ENCODE measurements around the gene GSTO2.

The GSTO2 gene

GRCh38 chr10:104331208-104331838, 62.3 kb downstream of the GSTO2 start (continued):
- TF ChIP-seq, protein P1, sequence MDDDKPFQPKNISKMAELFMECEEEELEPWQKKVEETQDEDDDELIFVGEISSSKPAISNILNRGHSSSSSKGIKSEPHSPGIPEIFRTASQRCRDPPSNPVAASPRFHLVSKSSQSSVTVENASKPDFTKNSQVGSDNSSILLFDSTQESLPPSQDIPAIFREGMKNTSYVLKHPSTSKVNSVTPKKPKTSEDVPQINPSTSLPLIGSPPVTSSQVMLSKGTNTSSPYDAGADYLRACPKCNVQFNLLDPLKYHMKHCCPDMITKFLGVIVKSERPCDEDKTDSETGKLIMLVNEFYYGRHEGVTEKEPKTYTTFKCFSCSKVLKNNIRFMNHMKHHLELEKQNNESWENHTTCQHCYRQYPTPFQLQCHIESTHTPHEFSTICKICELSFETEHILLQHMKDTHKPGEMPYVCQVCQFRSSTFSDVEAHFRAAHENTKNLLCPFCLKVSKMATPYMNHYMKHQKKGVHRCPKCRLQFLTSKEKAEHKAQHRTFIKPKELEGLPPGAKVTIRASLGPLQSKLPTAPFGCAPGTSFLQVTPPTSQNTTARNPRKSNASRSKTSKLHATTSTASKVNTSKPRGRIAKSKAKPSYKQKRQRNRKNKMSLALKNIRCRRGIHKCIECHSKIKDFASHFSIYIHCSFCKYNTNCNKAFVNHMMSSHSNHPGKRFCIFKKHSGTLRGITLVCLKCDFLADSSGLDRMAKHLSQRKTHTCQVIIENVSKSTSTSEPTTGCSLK (tag by site-specific recombination; IDR thresholded peaks at IDR 0.05), result no peak
- TF ChIP-seq ZNF660 (tag by site-specific recombination; IDR thresholded peaks at IDR 0.05), result peak; percentile 98
- TF ChIP-seq TRIM28 (IDR thresholded peaks at IDR 0.05; ENCODE audit: borderline replicate concordance, low read length), result peak; percentile 92; the same call in 1 of the 2 replicates
- TF ChIP-seq ZNF548 (tag by site-specific recombination; IDR thresholded peaks at IDR 0.05), result no peak
- TF ChIP-seq ZNF37A (tag by site-specific recombination; IDR thresholded peaks at IDR 0.05), result no peak
- no peak for TF ChIP-seq ZNF785 (tag by site-specific recombination; IDR thresholded peaks at IDR 0.05)
- TF ChIP-seq ZNF146 (tag by site-specific recombination; IDR thresholded peaks at IDR 0.05), result no peak; the same call in none of the 2 replicates
- 0 out of 2 replicates have a peak, but pooled peaks have one; percentile 53 for TF ChIP-seq ZBTB1 (tag by site-specific recombination; IDR thresholded peaks at IDR 0.05)
- TF ChIP-seq ZNF223 (tag by site-specific recombination; IDR thresholded peaks at IDR 0.05), result no peak
- TF ChIP-seq ZNF2 (tag by site-specific recombination; IDR thresholded peaks at IDR 0.05), result peak; percentile 67
- no peak for TF ChIP-seq ZNF791 (tag by site-specific recombination; IDR thresholded peaks at IDR 0.05)
- no peak for TF ChIP-seq ZSCAN5A (tag by site-specific recombination; IDR thresholded peaks at IDR 0.05)
- no peak for TF ChIP-seq ZNF621 (tag by site-specific recombination; IDR thresholded peaks at IDR 0.05)
- TF ChIP-seq ZNF843 (tag by site-specific recombination; IDR thresholded peaks at IDR 0.05), result peak; percentile 84
- 0 out of 2 replicates have a peak, but pooled peaks have one; percentile 17 for TF ChIP-seq ZNF837 (tag by site-specific recombination; IDR thresholded peaks at IDR 0.05)
- peak; percentile 80 for TF ChIP-seq ZNF692 (tag by site-specific recombination; IDR thresholded peaks at IDR 0.05)
- TF ChIP-seq INSM2 (tag by site-specific recombination; IDR thresholded peaks at IDR 0.05), result peak; percentile 72
- 0 out of 2 replicates have a peak, but pooled peaks have one; percentile 38 for TF ChIP-seq KLF8 (tag by site-specific recombination; IDR thresholded peaks at IDR 0.05)
- TF ChIP-seq ZSCAN16 (tag by site-specific recombination; IDR thresholded peaks at IDR 0.05), result 0 out of 2 replicates have a peak, but pooled peaks have one; percentile 15
- TF ChIP-seq FEZF1 (tag by site-specific recombination; IDR thresholded peaks at IDR 0.05), result peak; percentile 99
- TF ChIP-seq, protein P2, sequence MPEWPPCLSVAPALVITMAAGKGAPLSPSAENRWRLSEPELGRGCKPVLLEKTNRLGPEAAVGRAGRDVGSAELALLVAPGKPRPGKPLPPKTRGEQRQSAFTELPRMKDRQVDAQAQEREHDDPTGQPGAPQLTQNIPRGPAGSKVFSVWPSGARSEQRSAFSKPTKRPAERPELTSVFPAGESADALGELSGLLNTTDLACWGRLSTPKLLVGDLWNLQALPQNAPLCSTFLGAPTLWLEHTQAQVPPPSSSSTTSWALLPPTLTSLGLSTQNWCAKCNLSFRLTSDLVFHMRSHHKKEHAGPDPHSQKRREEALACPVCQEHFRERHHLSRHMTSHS (tag by site-specific recombination; IDR thresholded peaks at IDR 0.05), result no peak
- peak; percentile 93 for TF ChIP-seq ZNF24 (tag by site-specific recombination; IDR thresholded peaks at IDR 0.05)
- peak; percentile 77 for TF ChIP-seq ZBTB8A (tag by site-specific recombination; IDR thresholded peaks at IDR 0.05)
- peak; percentile 100 for TF ChIP-seq ZNF600 (tag by site-specific recombination; IDR thresholded peaks at IDR 0.05)
- TF ChIP-seq ZNF10 (tag by site-specific recombination; IDR thresholded peaks at IDR 0.05), result peak; percentile 83
- TF ChIP-seq, protein P3, sequence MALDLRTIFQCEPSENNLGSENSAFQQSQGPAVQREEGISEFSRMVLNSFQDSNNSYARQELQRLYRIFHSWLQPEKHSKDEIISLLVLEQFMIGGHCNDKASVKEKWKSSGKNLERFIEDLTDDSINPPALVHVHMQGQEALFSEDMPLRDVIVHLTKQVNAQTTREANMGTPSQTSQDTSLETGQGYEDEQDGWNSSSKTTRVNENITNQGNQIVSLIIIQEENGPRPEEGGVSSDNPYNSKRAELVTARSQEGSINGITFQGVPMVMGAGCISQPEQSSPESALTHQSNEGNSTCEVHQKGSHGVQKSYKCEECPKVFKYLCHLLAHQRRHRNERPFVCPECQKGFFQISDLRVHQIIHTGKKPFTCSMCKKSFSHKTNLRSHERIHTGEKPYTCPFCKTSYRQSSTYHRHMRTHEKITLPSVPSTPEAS (tag by site-specific recombination; IDR thresholded peaks at IDR 0.05), result no peak
- 0 out of 2 replicates have a peak, but pooled peaks have one; percentile 54 for TF ChIP-seq ZNF558 (tag by site-specific recombination; IDR thresholded peaks at IDR 0.05)
- TF ChIP-seq ZFP37 (tag by site-specific recombination; IDR thresholded peaks at IDR 0.05), result no peak
- TF ChIP-seq GLIS1 (tag by site-specific recombination; IDR thresholded peaks at IDR 0.05), result peak; percentile 63
- TF ChIP-seq PRDM1 (tag by site-specific recombination; IDR thresholded peaks at IDR 0.05), result peak; percentile 94
- TF ChIP-seq ZNF777 (tag by site-specific recombination; IDR thresholded peaks at IDR 0.05; ENCODE audit: borderline replicate concordance), result no peak
- TF ChIP-seq ZNF274 (IDR thresholded peaks at IDR 0.05; ENCODE audit: low read length), result no peak
- TF ChIP-seq ZNF274 (tag by site-specific recombination; IDR thresholded peaks at IDR 0.05; ENCODE audit: borderline replicate concordance), result no peak
- no peak for TF ChIP-seq ZNF16 (tag by site-specific recombination; IDR thresholded peaks at IDR 0.05; ENCODE audit: low read depth)
